Fibroblast of skin of right biceps (primary cell): ENCODE results near the gene P2RY12.
A peak's percentile ranks its signal among the peaks of the same experiment; 100 is the strongest.

Experiments used
- DNase-seq: peaks from one replicate; pipeline ENCODE4 v3.0.0-alpha.2; 2013

Gene P2RY12

DNA sequence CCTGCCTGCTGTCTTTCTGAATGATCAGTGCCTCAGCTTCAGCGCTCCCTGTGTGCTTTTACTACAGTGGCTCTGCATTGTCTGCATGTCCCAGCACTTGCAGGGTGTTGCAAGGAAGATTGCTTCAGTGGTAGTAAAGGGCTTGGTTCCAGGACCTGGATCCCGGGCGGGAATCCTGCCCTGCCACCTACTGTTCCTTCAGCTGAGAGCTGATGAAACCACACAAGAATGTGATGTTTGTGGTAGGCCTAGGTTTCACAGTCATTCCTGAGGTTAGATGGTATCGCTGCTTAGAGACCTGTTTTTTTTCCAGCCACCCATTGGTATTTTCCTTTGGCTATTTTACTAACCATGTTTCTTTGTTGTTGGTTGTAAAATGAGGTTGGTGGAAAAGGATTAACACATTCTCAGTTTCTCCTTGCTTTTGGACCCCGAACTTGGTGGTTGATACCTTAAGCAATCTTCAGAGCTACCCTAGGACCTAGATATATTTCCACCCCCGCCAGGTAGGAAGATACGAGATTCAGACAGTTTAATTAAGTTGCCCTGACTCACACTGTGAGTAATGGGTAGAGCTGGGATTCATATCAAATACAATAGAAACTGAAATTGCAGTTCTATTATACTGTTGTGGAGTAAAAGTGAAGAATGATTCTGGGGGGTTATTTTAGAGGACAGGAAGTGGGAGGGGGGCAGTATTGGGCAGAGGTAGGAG, 79.3 kb downstream of the P2RY12 start:
- peak; percentile 99 for DNase-seq

DNA sequence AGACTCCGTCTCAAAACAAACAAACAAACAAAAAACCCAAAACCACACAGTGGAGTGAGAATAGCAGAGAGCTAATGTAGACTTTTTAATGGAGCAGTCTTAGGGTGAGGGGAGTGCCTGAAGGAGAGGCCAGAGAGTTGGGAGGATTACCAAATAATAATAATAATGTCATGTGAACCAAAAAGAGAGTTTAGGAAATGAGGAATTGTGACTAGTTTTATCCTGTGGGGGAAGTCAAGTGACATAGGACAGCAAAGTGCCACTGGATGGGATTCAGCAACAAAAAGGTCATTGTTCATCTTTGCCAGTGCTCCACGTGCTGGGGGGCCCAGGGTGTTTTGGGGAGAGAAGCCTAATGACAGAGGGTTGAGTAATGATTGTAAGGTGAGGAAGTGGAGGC, 80.8 kb downstream of the P2RY12 start:
- no peak for DNase-seq

DNA sequence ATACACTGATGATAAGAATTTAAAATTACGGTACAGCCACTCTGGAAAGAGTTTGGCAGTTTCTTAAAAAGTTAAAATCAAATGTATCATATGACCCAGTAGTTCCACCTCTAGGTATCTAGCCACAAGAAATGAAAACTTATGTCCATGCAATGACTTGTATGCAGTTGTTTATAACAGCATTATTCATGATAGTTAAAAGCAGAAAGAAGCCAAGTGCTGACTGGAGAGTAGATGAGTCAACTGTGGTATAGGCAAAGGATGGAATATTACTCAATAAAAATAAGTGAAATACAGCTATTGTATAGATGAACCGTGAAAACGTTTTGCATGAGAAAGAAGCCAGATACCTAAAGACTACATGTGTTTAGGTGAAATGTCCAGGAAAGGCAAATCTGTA, 82.8 kb downstream of the P2RY12 start:
- peak; percentile 85 for DNase-seq

DNA sequence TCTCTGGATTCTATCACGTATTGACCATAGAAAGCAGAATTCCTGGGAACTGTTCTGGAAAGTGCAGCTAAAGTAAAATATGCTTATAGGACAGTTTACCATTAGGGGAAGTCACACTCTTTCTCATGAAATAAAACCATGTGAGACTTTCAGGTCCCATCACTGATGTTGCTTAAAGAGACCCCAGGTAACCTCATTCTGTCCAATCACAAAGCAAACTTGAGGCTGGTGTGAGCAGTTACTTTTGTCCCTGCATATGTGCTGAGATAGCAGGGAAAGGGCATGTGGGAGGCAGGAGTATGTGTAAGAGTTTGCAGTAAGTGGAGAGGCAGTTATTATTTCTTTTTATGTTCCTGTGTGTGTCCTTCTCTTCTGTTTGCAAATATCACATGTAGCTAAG, 84.0 kb downstream of the P2RY12 start:
- no peak for DNase-seq

DNA sequence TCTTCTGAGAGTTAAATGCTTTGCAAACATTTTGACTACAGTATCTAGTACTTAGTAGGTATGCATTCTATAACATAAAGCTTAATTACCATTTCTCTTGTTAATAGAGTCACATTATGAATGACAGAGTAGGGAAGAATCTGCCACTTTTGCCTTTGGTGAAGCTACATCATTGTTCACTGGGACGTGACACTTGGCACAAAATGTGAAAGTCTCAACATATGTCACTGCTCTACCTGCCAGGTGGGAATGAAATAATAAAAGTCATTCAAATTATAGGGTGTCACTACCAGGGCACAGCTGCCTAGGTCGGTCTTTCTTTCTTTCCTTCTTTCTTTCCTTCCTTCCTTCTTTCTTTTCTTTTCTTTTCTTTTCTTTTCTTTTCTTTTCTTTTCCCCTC, 85.5 kb downstream of the P2RY12 start:
- no peak for DNase-seq

DNA sequence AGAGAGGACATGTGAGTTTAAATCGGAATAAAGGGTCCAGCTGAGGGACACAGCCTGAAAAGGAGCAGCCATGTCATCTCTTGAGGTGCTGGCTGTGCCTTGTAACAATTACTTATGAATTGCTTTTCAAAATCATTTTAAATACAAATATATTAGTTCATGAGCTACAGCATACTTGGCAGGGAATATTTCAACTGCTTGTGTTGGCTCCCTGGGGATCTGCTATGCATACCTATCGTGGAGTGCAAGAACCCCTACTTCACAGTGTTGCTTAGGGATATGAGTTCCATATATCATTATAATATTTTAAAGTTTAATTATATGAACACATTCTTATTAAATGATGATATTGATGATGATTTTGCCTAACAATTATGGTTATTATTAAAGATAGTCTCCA, 87.1 kb downstream of the P2RY12 start:
- DNase-seq: peak; percentile 36

DNA sequence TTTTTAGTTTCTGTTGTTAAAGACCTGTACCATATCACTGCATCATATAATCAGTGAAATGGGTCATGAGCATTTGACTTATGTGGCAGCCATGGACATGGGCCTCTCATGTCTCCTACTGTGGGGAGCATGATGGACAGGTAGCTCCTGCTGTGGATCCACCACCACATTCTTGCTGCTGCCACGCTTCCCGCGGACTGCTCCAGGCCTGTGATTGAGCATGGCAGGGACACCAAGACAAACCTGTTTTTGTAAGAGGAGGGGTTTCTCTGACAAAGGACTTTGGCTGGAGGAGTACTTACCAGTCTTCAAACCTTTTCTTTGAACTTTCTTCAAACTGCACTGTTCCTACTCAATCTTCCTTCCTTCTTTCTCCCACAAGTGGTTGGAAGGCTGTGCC, 88.3 kb downstream of the P2RY12 start:
- DNase-seq: no peak

DNA sequence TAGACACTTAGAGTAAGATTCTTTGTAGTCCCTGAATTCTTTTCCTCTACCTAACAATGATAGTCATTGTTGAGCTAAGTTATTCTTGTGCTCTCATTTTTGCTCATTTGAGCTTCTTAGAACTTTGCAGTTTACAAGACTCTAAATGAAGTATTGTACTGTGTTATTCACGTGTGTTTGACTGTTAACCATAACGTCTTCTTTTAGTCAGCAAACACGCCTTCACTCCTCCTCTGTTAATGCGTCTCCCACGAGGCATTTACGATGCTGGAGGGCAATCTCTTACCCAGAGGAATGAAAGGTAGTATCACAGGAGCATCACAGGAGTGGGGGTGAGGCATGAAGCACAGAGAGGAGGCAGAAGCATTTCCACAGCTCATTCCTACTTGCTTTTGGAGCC, 91.4 kb downstream of the P2RY12 start:
- no peak for DNase-seq

DNA sequence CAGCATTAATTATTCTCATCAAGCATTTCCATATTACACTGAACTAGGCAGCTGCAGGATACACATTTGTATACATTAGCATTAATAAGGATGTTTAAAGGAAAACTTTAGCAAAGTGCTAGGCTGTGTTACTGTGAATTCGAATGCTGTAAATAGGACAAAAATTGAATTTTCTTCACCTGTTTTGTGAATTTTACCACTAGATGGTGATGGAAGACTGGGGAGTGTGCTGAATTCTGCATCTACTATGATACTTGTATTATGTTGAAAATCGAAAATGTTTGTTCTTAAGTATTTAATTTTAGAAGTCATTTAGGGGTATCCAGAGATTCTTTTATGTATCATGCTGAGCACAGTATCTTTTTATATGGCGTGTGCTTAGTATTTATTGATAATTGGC, 93.9 kb downstream of the P2RY12 start:
- peak; percentile 54 for DNase-seq

DNA sequence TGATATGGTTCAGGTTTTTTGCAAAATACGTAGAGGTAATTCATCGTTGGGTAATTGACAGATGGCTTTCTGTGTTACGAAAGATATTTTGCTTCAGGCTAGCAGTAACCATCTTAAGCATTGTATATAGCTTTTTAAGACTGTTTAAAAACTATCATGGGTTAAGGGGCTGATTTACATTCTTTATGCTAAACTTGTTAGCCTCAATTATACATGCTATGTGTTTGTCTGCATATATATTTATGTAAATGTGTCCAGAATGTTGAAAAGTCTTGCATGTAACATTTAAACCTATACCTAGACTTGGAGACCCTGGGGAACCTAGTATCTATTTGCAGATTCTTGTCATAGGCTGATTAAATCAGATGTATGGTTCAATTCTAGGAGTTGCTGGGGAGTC, 95.1 kb downstream of the P2RY12 start:
- no peak for DNase-seq
